Measurements from ENCODE around the gene MOAP1. TPM values are rescaled to one million over a fixed set of nuclear protein-coding genes. Genes with fewer than 3 reads are reported as not detected.

The MOAP1 gene
- polyA plus RNA-seq, 2 donors, result 5.4 to 12.7 TPM

DNA sequence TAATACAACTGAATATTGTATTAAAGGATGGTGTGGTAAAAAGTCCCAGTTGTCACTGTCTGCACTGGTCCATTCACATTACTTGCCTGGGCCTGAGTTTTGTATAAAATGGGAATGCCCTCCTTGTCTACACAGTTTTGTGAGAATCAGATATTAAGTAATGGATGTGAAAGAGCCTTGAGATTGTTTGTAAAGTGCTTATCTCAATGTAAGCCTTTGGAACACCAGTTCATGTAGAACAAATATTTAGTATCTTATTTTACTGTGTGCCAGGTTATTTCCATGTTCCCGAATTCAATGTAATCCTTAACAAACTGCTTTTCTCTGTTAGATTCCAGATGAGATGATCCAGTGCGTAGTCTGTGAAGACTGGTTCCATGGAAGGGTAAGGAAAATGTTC lies 29.9 kb upstream of the MOAP1 start:
- Histone ChIP-seq H3K4me3 (ENCODE audit: low read depth in 1 of 2, low read length in 2 of 2) (no peak overlapping the region), H3K27me3 (ENCODE audit: control insufficient read depth in 1 of 2, insufficient read depth in 2 of 2, low read length in 2 of 2) (no peaks in the 10 kb centered on the region), H3K36me3 (ENCODE audit: control insufficient read depth in 2 of 2, insufficient read depth in 2 of 2, low read length in 1 of 2) (peaks cover 4 to 9% of the 10 kb centered on the region in 2 donors), H3K4me1 (ENCODE audit: control insufficient read depth in 2 of 2, insufficient read depth in 2 of 2, low read length in 1 of 2) (no peaks in the 10 kb centered on the region), H3K27ac (ENCODE audit: low read depth in 2 of 2, low read length in 1 of 2) (no peak overlapping the region), H3K9me3 (ENCODE audit: control insufficient read depth in 2 of 2, insufficient read depth in 1 of 2, low read depth in 1 of 2, low read length in 1 of 2) (no peaks in the 10 kb centered on the region)
- 80 to 86% methylated on average over 2 of the region's 2 CpGs for WGBS, 2 donors

DNA sequence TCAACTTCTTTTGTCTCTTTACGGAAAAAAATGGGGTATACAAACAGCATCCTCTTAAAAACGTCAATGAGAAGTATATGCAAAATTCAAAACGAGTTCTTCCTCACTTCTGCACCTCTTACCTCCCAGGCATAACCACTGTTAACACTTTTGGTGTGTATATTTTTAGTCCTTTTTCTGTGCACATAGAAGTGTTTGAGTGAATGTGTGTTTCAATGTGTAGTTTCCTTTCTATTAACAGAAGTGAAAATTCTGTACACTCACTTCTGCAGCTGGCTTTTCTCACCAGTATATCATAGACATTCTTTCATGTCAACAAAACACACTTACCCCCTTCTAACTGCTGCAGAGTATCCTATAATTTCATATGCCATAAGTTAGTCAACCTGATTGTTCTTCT lies 27.7 kb upstream of the MOAP1 start:
- H3K27me3 ChIP-seq (ENCODE audit: control insufficient read depth in 1 of 2, insufficient read depth in 2 of 2, low read length in 2 of 2), result no peaks in the 10 kb centered on the region
- no peak overlapping the region for H3K4me3 ChIP-seq (ENCODE audit: low read depth in 1 of 2, low read length in 2 of 2)
- H3K27ac ChIP-seq (ENCODE audit: low read depth in 2 of 2, low read length in 1 of 2), result no peak overlapping the region
- peaks cover 0 to 9% of the 10 kb centered on the region in 2 donors for H3K36me3 ChIP-seq (ENCODE audit: control insufficient read depth in 2 of 2, insufficient read depth in 2 of 2, low read length in 1 of 2)
- 77% methylated on average over 3 of the region's 3 CpGs for WGBS, 2 donors
- H3K9me3 ChIP-seq (ENCODE audit: control insufficient read depth in 2 of 2, insufficient read depth in 1 of 2, low read depth in 1 of 2, low read length in 1 of 2), result no peaks in the 10 kb centered on the region
- H3K4me1 ChIP-seq (ENCODE audit: control insufficient read depth in 2 of 2, insufficient read depth in 2 of 2, low read length in 1 of 2), result no peaks in the 10 kb centered on the region

DNA sequence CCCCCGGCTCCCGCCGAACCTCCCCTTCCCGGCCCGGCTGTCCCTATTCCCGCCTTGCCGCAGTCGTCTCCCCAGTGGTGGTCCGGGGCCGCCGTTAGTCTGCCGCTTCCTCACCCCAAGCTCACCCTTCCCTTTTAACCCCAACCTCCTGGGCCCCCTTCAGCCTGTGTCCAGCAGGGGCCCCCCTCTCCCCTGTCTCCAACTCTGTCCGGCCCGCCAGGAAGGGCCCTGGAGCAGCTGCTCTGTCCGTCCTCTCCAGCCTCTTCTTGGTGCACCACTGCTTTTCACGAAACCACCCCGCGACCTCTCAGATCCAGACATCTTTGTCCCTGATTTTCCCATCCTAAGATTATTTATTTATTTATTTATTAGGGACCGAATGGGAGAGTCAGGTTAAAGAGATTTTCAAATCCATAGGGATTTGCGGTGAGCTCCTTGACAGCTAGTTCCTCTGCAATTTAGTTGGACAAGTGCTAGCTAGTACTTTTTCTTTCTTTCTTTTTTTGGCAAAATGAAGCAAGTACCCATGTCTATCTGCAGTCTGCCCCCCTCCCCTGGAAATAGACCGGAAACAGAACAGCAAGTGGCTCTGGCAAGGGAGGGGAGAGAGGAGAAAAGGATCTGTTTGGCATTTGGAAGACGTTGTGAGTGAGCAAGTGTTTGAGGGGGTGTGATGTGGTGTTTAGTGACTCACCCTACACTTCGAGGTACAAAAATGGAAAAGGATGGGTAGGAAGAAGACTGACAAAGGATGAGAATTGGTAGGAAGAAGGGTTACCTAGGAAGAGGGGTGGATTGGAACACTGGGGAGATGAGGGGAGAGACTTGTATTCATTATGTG lies 23.0 kb upstream of the MOAP1 start:
- Histone ChIP-seq H3K27me3 (ENCODE audit: control insufficient read depth in 1 of 2, insufficient read depth in 2 of 2, low read length in 2 of 2) (no peaks in the 10 kb centered on the region), H3K36me3 (ENCODE audit: control insufficient read depth in 2 of 2, insufficient read depth in 2 of 2, low read length in 1 of 2) (no peaks in the 10 kb centered on the region), H3K27ac (ENCODE audit: low read depth in 2 of 2, low read length in 1 of 2) (peak overlapping the region; percentile 85 to 91), H3K4me3 (ENCODE audit: low read depth in 1 of 2, low read length in 2 of 2) (peak overlapping the region; percentile 79 to 87), H3K4me1 (ENCODE audit: control insufficient read depth in 2 of 2, insufficient read depth in 2 of 2, low read length in 1 of 2) (no peaks in the 10 kb centered on the region), H3K9me3 (ENCODE audit: control insufficient read depth in 2 of 2, insufficient read depth in 1 of 2, low read depth in 1 of 2, low read length in 1 of 2) (no peaks in the 10 kb centered on the region)
- 1% methylated on average over 16 to 23 of the region's 23 CpGs for WGBS, 2 donors

DNA sequence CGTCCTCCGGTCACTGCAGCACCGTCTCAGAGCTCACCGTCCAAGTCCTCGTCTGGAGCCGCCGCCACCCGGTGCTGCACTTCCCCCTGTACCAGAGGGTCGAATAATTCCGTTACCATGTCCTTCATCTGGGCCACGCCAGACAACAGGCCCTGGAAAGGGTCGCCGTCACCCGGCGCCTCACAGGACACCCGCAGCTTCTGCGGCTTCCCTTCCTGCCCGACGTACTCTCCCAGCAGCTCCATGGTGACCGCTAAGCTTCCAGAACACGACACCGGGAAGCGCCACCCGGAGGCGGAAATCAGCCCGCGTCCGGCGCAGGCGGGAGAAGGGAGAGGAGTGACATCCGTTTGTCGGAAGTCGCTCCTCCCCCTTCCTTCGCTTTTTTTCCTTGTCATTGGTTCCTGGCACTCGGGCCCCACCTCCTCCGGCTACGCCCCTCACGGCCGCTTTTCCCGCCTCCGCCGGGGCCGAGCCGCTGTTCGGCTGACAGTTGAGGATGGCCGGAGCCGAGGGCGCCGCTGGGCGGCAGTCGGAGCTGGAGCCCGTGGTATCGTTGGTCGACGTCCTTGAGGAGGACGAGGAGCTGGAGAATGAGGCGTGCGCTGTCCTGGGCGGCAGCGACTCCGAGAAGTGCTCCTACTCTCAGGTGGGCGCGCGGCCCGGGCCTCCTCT lies 22.2 kb upstream of the MOAP1 start, which contains the start of the genes GON7 and UBR7:
TSS of gene GON7 (minus strand) at position 273 of the 675 bp plus-strand sequence. CDS start at position 245, 28 bp downstream.
TSS of gene UBR7 (plus strand) at position 464 of the 675 bp plus-strand sequence. CDS start at position 500, 36 bp downstream.
- Histone ChIP-seq H3K4me3 (ENCODE audit: low read depth in 1 of 2, low read length in 2 of 2) (peak within 1 kb of the TSS; percentile 79 to 87), H3K9me3 (ENCODE audit: control insufficient read depth in 2 of 2, insufficient read depth in 1 of 2, low read depth in 1 of 2, low read length in 1 of 2) (no peaks in the 10 kb centered on the region), H3K27ac (ENCODE audit: low read depth in 2 of 2, low read length in 1 of 2) (peak within 1 kb of the TSS; percentile 92 to 93), H3K4me1 (ENCODE audit: control insufficient read depth in 2 of 2, insufficient read depth in 2 of 2, low read length in 1 of 2) (no peaks in the 10 kb centered on the region), H3K36me3 (ENCODE audit: control insufficient read depth in 2 of 2, insufficient read depth in 2 of 2, low read length in 1 of 2) (no peaks in the 10 kb centered on the region), H3K27me3 (ENCODE audit: control insufficient read depth in 1 of 2, insufficient read depth in 2 of 2, low read length in 2 of 2) (no peaks in the 10 kb centered on the region)
- WGBS, 2 donors, result 0% methylated on average over 61 to 65 of the region's 65 CpGs

DNA sequence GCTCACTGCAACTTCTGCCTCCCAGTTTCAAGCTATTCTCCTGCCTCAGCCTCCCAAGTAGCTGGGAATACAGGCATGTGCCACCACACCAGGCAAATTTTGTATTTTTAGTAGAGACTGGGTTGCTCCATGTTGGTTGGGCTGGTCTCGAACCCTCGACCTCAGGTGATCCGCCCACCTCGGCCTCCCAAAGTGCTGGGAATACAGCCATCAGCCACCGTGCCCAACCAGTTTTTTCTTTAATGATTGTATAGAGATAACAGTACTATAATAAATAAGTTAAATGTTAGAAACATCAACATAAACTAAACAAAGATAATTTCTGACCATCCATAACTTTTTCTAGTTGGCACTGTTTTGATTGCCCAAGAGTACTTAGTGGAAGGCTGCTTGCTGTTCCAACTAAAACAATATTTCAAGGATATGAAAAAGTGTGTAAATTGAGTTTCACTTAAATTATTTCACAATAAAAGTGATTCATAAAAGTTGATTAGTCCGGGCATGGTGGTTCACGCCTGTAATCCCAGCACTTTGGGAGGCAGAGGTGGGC lies 16.5 kb upstream of the MOAP1 start:
- H3K4me1 ChIP-seq (ENCODE audit: control insufficient read depth in 2 of 2, insufficient read depth in 2 of 2, low read length in 1 of 2), result no peaks in the 10 kb centered on the region
- H3K4me3 ChIP-seq (ENCODE audit: low read depth in 1 of 2, low read length in 2 of 2), result no peak overlapping the region
- H3K36me3 ChIP-seq (ENCODE audit: control insufficient read depth in 2 of 2, insufficient read depth in 2 of 2, low read length in 1 of 2), result no peaks in the 10 kb centered on the region
- H3K9me3 ChIP-seq (ENCODE audit: control insufficient read depth in 2 of 2, insufficient read depth in 1 of 2, low read depth in 1 of 2, low read length in 1 of 2), result no peaks in the 10 kb centered on the region
- H3K27ac ChIP-seq (ENCODE audit: low read depth in 2 of 2, low read length in 1 of 2), result no peak overlapping the region
- no peaks in the 10 kb centered on the region for H3K27me3 ChIP-seq (ENCODE audit: control insufficient read depth in 1 of 2, insufficient read depth in 2 of 2, low read length in 2 of 2)
- WGBS, 2 donors, result 81 to 91% methylated on average over 7 of the region's 7 CpGs

DNA sequence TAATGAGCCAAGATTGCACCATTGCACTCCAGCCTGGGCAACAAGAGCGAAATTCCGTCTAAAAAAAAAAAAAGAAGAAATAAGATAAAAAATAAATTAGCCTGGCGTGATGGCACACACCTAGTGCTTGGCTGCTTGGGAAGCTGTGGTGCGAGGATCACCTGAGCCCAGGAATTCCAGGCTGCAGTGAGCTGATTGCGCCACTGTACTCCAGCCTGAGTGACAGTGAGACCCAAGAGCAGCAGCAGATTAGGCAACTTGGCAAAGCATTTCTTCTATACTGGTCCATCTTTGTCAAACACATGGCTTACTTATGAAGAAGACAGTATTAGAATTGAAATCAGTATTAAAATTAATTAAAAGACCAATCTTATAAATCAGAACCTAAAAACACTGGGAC lies 15.9 kb upstream of the MOAP1 start:
- Histone ChIP-seq H3K36me3 (ENCODE audit: control insufficient read depth in 2 of 2, insufficient read depth in 2 of 2, low read length in 1 of 2) (no peaks in the 10 kb centered on the region), H3K4me1 (ENCODE audit: control insufficient read depth in 2 of 2, insufficient read depth in 2 of 2, low read length in 1 of 2) (no peaks in the 10 kb centered on the region), H3K9me3 (ENCODE audit: control insufficient read depth in 2 of 2, insufficient read depth in 1 of 2, low read depth in 1 of 2, low read length in 1 of 2) (no peaks in the 10 kb centered on the region), H3K27me3 (ENCODE audit: control insufficient read depth in 1 of 2, insufficient read depth in 2 of 2, low read length in 2 of 2) (no peaks in the 10 kb centered on the region), H3K27ac (ENCODE audit: low read depth in 2 of 2, low read length in 1 of 2) (no peak overlapping the region), H3K4me3 (ENCODE audit: low read depth in 1 of 2, low read length in 2 of 2) (no peak overlapping the region)
- 93 to 95% methylated on average over 5 of the region's 5 CpGs for WGBS, 2 donors

DNA sequence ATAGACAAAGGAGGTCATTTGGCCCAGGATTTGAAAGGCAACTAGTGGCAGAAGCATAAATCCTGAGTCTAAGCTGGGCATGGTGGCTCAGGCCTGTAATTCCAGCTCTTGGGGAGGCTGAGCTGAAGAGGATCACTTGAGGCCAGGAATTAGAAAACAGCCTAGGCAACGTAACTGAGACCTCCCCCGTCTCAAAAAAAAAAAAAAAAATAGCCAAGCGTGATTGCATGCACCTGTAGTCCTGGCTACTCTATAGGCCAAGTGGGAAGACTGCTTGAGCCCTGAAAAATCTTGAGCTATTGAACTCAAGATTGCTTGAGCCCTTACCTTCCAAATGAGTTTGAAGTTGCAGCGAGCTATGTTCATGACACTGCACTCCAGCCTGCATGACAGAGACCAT lies 14.3 kb upstream of the MOAP1 start:
- Histone ChIP-seq H3K36me3 (ENCODE audit: control insufficient read depth in 2 of 2, insufficient read depth in 2 of 2, low read length in 1 of 2) (no peaks in the 10 kb centered on the region), H3K27ac (ENCODE audit: low read depth in 2 of 2, low read length in 1 of 2) (no peak overlapping the region), H3K4me3 (ENCODE audit: low read depth in 1 of 2, low read length in 2 of 2) (no peak overlapping the region), H3K4me1 (ENCODE audit: control insufficient read depth in 2 of 2, insufficient read depth in 2 of 2, low read length in 1 of 2) (no peaks in the 10 kb centered on the region), H3K9me3 (ENCODE audit: control insufficient read depth in 2 of 2, insufficient read depth in 1 of 2, low read depth in 1 of 2, low read length in 1 of 2) (no peaks in the 10 kb centered on the region), H3K27me3 (ENCODE audit: control insufficient read depth in 1 of 2, insufficient read depth in 2 of 2, low read length in 2 of 2) (no peaks in the 10 kb centered on the region)
- WGBS, 2 donors, result 95 to 99% methylated on average over 4 of the region's 4 CpGs

DNA sequence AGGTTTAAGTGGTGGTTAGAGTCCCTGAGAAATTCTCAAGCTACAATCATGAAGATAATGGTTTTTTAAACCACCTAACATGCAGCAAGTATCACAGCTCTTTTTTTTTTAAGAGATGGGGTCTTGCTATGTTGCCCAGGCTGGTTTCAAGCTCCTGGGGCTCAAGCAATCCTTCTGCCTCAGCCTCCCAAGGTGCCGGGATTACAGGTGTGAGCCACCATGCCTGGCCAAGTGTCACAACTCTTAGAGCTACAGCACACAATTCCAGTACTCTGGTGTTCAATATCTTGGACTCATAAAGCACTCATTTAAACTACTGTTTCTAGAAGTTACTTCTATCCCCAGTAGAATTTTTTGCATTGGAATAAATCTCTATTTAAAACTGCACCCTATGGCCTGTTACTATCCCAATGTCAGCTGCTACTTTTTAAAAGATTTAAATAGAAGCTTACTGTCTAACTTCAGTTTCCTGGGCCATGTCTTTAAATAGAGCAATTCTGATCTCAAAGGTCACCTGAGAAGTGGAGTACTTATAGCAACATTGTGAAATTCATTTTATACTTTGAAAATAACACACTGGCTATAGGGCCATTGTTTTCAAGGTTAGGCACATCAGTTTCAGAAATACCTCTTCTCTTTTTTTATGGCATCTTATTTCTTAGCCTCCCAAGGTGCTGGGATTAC lies 10.8 kb upstream of the MOAP1 start:
- no peak overlapping the region for H3K27ac ChIP-seq (ENCODE audit: low read depth in 2 of 2, low read length in 1 of 2)
- no peaks in the 10 kb centered on the region for H3K27me3 ChIP-seq (ENCODE audit: control insufficient read depth in 1 of 2, insufficient read depth in 2 of 2, low read length in 2 of 2)
- 94 to 95% methylated on average over 1 of the region's 1 CpG for WGBS, 2 donors

DNA sequence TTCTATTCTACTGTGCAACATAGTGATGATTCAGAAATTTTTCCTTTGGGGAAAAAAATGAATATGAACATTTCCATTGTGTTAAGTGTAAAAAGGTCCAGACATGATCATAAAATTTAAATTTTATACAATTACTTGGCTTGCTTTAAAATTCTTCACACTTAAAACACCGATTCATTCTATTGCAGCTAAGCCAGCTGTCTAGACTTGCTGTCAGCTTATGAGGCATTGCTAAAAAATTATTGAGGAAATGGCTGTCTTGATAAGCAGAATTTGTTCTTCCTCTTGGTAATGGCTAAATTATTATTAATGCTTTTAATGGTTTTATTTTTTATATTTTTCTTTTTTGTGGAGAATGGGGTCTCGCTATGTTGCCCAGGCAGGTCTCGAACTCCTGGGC lies 2.3 kb upstream of the MOAP1 start:
- 82 to 86% methylated on average over 3 of the region's 3 CpGs for WGBS, 2 donors
- H3K9me3 ChIP-seq (ENCODE audit: control insufficient read depth in 2 of 2, insufficient read depth in 1 of 2, low read depth in 1 of 2, low read length in 1 of 2), result no peaks in the 10 kb centered on the region
- peaks cover 0 to 6% of the 10 kb centered on the region in 2 donors for H3K4me1 ChIP-seq (ENCODE audit: control insufficient read depth in 2 of 2, insufficient read depth in 2 of 2, low read length in 1 of 2)
- no peak overlapping the region for H3K4me3 ChIP-seq (ENCODE audit: low read depth in 1 of 2, low read length in 2 of 2)
- no peaks in the 10 kb centered on the region for H3K27me3 ChIP-seq (ENCODE audit: control insufficient read depth in 1 of 2, insufficient read depth in 2 of 2, low read length in 2 of 2)
- no peak overlapping the region for H3K27ac ChIP-seq (ENCODE audit: low read depth in 2 of 2, low read length in 1 of 2)
- no peaks in the 10 kb centered on the region for H3K36me3 ChIP-seq (ENCODE audit: control insufficient read depth in 2 of 2, insufficient read depth in 2 of 2, low read length in 1 of 2)

More for the DNA sequence above, 10.8 kb upstream of the MOAP1 start:
- Histone ChIP-seq H3K4me1 (ENCODE audit: control insufficient read depth in 2 of 2, insufficient read depth in 2 of 2, low read length in 1 of 2) (no peaks in the 10 kb centered on the region), H3K36me3 (ENCODE audit: control insufficient read depth in 2 of 2, insufficient read depth in 2 of 2, low read length in 1 of 2) (no peaks in the 10 kb centered on the region), H3K4me3 (ENCODE audit: low read depth in 1 of 2, low read length in 2 of 2) (no peak overlapping the region), H3K9me3 (ENCODE audit: control insufficient read depth in 2 of 2, insufficient read depth in 1 of 2, low read depth in 1 of 2, low read length in 1 of 2) (no peaks in the 10 kb centered on the region)
